Measurements from ENCODE around the gene TCF21.
"Not testable (repeated sequence)": the region's sequence is repeated elsewhere in the genome, so short reads cannot be mapped to it uniquely, and the experiment has no call there.

The TCF21 gene

DNA sequence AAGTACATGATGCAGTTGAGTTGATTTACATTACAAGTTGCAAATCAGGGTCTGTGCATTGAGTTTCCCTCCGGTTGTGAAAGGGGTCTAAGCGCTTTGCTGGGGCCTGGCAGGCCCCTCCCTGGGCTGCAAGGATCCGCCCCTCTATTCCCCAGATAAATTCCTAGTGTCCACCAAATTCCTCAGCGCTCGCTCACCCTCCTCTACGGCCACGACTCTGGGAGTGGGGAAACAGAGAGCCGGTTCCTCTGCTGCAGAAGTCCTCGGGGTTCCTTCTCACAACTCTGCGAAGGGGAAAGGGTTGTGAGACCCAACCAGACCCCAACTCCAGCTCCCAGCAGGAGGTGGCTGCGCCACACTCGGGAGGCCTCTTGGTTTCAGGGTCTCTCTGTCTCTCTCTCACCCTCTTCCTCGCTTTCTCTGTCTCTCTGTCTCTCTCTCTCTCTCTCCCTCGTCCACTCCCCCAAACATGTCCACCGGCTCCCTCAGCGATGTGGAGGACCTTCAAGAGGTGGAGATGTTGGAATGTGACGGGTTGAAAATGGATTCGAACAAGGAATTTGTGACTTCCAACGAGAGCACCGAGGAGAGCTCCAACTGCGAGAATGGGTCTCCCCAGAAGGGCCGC is at the start of gene TCF21:
TSS of gene TCF21 (plus strand) at position 185 of the 628 bp plus-strand sequence. CDS start at position 470, 285 bp downstream.
- Histone ChIP-seq H3K4me1 (ENCODE audit: control insufficient read depth, low read depth, low read length) (peaks cover 26% of the 10 kb centered on the region), H3K36me3 (ENCODE audit: control insufficient read depth, low read depth, low read length) (no peaks in the 10 kb centered on the region), H3K27ac (ENCODE audit: low read length) (no peak within 1 kb of the TSS), H3K9ac (ENCODE audit: low read length) (no peak within 1 kb of the TSS), H3K9me3 (ENCODE audit: control insufficient read depth, low read depth, low read length) (no peaks in the 10 kb centered on the region), H3K4me3 (ENCODE audit: low read length) (peak within 1 kb of the TSS; percentile 64), H3K27me3 (ENCODE audit: control insufficient read depth, insufficient read depth, low read length) (peaks cover 84% of the 10 kb centered on the region)

DNA sequence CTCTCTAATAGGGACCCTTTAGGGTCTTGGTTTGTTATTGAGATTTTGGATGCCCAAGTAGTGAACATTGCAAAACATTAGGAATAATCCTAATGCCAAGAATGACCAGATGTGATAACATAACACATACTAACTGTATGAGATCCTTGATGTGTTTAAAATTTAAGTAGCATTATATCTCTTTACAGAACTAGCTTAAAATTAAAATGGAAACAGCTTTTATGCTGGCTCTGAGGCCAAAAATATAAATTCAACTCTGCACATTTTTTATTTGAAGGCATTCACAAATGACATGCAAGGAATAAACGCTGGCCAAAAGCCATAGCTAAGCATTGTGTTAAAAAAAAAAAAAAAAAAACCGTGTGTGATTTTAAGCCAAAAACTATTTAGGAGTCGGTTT is 47.7 kb upstream of the TCF21 start:
- no peaks in the 10 kb centered on the region for H3K36me3 ChIP-seq (ENCODE audit: control insufficient read depth, low read depth, low read length)
- H3K4me3 ChIP-seq (ENCODE audit: low read length) = no peak overlapping the region
- H3K9ac ChIP-seq (ENCODE audit: low read length) = no peak overlapping the region
- H3K27me3 ChIP-seq (ENCODE audit: control insufficient read depth, insufficient read depth, low read length) = no peaks in the 10 kb centered on the region
- peaks cover 4% of the 10 kb centered on the region for H3K4me1 ChIP-seq (ENCODE audit: control insufficient read depth, low read depth, low read length)
- no peak overlapping the region for H3K27ac ChIP-seq (ENCODE audit: low read length)
- H3K9me3 ChIP-seq (ENCODE audit: control insufficient read depth, low read depth, low read length) = no peaks in the 10 kb centered on the region

DNA sequence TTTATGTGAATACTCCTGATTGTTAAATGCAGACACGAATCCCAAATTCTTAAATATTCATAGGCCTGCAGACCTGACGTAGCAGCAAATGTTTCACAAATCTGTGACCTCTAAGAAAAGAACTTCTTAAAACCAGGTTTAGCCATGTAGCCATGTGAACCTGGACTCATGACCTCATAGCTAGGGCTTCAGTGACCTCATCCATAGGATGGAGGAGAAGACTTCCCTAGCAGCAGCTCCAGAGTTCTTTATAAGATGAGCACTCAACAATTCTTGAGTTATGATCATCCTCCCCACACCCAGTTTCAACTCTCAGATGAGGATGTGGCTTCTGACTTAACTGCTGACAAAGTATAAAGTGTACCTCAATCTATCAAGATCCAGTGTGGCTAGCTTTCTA is 45.8 kb upstream of the TCF21 start:
- Histone ChIP-seq H3K27ac (ENCODE audit: low read length) (no peak overlapping the region), H3K27me3 (ENCODE audit: control insufficient read depth, insufficient read depth, low read length) (no peaks in the 10 kb centered on the region), H3K36me3 (ENCODE audit: control insufficient read depth, low read depth, low read length) (no peaks in the 10 kb centered on the region), H3K4me1 (ENCODE audit: control insufficient read depth, low read depth, low read length) (no peaks in the 10 kb centered on the region), H3K4me3 (ENCODE audit: low read length) (no peak overlapping the region), H3K9ac (ENCODE audit: low read length) (no peak overlapping the region), H3K9me3 (ENCODE audit: control insufficient read depth, low read depth, low read length) (no peaks in the 10 kb centered on the region)

DNA sequence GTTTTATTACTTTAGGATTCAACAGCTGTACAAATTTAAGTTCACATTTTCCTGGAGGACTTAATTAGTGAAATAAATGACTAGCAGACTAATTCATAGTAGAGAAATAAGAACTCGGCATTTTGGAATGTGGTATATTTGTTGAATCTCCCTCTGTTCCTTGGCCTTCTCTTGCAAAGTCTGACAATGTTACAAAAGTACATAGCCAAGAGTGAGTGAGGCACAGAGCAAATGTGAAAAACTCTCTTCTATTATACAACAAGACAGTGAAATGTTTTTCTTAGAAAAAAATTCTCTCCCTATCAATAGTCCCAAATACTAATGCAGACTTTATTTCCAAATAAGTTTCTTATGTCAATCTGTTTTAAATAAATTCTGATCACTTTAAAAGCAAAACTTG is 44.2 kb upstream of the TCF21 start:
- Histone ChIP-seq H3K9me3 (ENCODE audit: control insufficient read depth, low read depth, low read length) (no peaks in the 10 kb centered on the region), H3K4me3 (ENCODE audit: low read length) (no peak overlapping the region), H3K36me3 (ENCODE audit: control insufficient read depth, low read depth, low read length) (no peaks in the 10 kb centered on the region), H3K9ac (ENCODE audit: low read length) (no peak overlapping the region), H3K27me3 (ENCODE audit: control insufficient read depth, insufficient read depth, low read length) (no peaks in the 10 kb centered on the region), H3K27ac (ENCODE audit: low read length) (no peak overlapping the region), H3K4me1 (ENCODE audit: control insufficient read depth, low read depth, low read length) (no peaks in the 10 kb centered on the region)

DNA sequence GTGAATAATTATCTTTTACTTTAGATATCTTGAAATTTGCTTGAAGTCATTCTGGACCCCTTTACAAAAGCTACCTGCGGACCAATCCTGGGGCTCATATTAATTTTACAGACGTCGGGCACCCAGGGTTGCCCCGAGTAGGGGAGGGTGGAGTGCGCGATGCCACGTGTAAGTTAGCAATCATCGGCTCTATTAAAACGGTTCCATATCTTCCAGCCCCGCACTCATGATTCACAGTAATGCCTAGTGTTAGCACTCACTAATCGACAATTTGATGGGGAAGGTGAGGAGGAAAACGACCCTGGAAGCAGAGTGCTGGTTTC is 34.9 kb upstream of the TCF21 start:
- Histone ChIP-seq H3K9ac (ENCODE audit: low read length) (no peak overlapping the region), H3K4me3 (ENCODE audit: low read length) (peak overlapping the region; percentile 51), H3K27me3 (ENCODE audit: control insufficient read depth, insufficient read depth, low read length) (peaks cover 54% of the 10 kb centered on the region), H3K27ac (ENCODE audit: low read length) (no peak overlapping the region), H3K36me3 (ENCODE audit: control insufficient read depth, low read depth, low read length) (no peaks in the 10 kb centered on the region), H3K4me1 (ENCODE audit: control insufficient read depth, low read depth, low read length) (peaks cover 7% of the 10 kb centered on the region), H3K9me3 (ENCODE audit: control insufficient read depth, low read depth, low read length) (no peaks in the 10 kb centered on the region)

DNA sequence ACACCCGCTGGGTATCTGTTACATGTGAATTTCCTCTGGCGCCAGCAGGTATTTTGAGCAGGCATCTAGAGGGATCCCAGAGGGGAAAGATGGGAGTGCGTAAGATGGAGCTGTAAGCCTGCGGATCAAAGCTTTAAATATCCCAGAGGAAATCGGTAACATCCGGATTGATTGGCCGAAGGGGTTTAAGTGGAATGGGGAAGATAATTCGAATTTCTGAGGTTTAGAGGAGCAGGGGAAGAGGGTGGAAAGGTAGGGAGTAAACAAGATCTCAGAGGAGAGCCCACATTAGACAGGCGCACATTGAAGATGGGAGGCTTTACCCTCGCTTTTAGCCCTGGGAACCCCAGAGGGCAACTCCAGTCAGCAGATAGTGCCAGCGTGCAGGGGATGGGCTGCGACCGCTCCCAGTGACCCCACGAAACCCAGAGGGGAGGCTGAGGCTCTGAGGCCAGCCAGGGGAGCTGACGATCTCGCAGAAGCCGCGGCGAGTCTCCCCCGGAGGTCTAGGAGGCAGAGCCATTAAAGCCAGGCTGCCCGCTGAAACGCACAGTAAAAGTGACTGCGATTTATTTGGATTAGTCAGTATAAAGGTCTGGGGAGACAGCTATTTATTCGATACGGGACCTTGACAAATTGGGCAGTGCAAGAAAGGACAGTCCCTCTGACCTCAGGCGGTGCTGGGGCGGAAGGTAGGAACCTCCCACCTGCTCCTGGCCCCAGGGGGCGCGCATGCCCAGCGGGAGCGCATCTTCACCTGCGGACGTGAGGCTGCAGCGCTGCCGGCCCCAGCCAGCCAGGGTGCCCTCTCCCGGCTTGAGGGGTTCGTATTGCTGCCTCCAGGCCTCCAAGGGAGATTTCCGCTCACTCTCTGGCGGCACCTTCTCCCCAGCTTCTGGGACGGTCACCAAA is 34.3 kb upstream of the TCF21 start:
- no peaks in the 10 kb centered on the region for H3K9me3 ChIP-seq (ENCODE audit: control insufficient read depth, low read depth, low read length)
- no peak overlapping the region for H3K27ac ChIP-seq (ENCODE audit: low read length)
- peaks cover 7% of the 10 kb centered on the region for H3K4me1 ChIP-seq (ENCODE audit: control insufficient read depth, low read depth, low read length)
- H3K9ac ChIP-seq (ENCODE audit: low read length) = no peak overlapping the region
- peaks cover 54% of the 10 kb centered on the region for H3K27me3 ChIP-seq (ENCODE audit: control insufficient read depth, insufficient read depth, low read length)
- H3K36me3 ChIP-seq (ENCODE audit: control insufficient read depth, low read depth, low read length) = no peaks in the 10 kb centered on the region
- peak overlapping the region; percentile 51 for H3K4me3 ChIP-seq (ENCODE audit: low read length)

DNA sequence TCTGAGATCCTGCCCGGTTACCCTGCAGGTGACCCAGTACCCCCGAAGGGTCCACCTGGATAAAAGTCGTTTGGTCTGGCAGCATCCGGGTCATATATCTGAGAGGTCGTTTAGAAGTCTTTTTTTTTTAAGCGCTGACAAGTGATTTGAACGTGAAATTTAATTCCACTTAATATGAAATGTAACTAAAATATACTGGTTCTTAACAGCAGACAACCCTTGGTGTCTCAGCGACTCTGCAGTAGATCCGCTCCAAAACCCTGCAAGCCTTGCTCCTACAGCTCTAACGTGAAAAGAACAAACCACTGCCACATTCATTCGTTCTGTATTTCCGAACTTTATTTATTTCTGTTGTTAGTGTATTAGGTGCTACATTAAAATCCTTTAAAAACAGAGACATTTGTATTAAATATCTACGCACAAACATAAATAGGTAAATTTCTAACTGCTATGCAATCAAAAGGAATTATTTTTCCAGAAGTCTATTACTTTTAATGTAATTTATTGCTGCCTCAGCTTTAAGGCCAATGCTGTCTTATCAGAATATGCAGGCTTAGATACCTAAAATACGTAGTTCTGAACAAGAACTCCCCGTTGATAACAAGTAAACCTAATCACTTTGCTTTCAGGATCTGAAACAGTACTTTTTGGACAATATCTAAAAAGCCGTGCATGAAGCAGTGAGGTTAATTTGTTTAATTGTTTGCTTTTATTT is 33.5 kb upstream of the TCF21 start:
- H3K9me3 ChIP-seq (ENCODE audit: control insufficient read depth, low read depth, low read length) = no peaks in the 10 kb centered on the region
- peaks cover 7% of the 10 kb centered on the region for H3K4me1 ChIP-seq (ENCODE audit: control insufficient read depth, low read depth, low read length)
- peak overlapping the region; percentile 51 for H3K4me3 ChIP-seq (ENCODE audit: low read length)
- H3K36me3 ChIP-seq (ENCODE audit: control insufficient read depth, low read depth, low read length) = no peaks in the 10 kb centered on the region
- peaks cover 54% of the 10 kb centered on the region for H3K27me3 ChIP-seq (ENCODE audit: control insufficient read depth, insufficient read depth, low read length)
- H3K27ac ChIP-seq (ENCODE audit: low read length) = no peak overlapping the region
- no peak overlapping the region for H3K9ac ChIP-seq (ENCODE audit: low read length)

DNA sequence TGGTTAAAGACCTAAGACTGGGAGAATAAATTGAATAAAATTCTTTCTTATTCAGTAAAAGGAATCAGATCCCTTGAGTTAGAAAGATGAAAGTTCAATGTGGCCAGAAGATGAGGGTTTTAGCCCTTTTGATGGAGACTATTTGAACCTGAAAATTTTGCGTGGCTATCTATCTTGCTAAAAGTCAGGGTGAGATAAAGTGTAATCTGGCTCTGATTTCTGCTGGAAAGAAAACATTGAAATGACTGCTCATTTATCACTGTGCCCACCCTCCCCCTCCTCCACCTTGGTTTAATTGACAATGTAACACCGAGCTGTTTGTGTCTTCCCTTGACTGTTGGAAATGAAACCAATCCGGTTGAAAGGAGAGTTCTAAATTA is 32.9 kb upstream of the TCF21 start:
- Histone ChIP-seq H3K27me3 (ENCODE audit: control insufficient read depth, insufficient read depth, low read length) (peaks cover 54% of the 10 kb centered on the region), H3K4me3 (ENCODE audit: low read length) (peak overlapping the region; percentile 14), H3K36me3 (ENCODE audit: control insufficient read depth, low read depth, low read length) (no peaks in the 10 kb centered on the region), H3K9ac (ENCODE audit: low read length) (no peak overlapping the region), H3K9me3 (ENCODE audit: control insufficient read depth, low read depth, low read length) (no peaks in the 10 kb centered on the region), H3K4me1 (ENCODE audit: control insufficient read depth, low read depth, low read length) (peaks cover 7% of the 10 kb centered on the region), H3K27ac (ENCODE audit: low read length) (no peak overlapping the region)

DNA sequence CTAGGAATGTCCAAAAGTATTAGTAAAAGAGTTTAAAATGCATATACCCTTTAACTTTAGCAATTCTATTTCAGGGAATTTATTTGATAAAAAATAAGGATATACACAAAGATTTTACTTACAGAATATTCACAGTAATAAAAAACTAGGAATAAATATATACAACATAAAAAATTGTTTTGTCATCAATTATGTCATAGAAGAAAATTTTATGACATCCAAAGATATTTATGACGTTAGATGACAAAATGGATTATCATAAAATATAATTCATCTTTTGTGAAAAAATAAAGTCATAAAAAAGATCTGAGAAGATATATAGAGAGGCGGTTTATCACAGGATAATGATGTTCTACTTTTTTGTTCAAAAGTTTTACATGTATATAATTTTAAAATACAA is 32.0 kb upstream of the TCF21 start:
- Histone ChIP-seq H3K9ac (ENCODE audit: low read length) (no peak overlapping the region), H3K36me3 (ENCODE audit: control insufficient read depth, low read depth, low read length) (no peaks in the 10 kb centered on the region), H3K4me1 (ENCODE audit: control insufficient read depth, low read depth, low read length) (peaks cover 7% of the 10 kb centered on the region), H3K27me3 (ENCODE audit: control insufficient read depth, insufficient read depth, low read length) (peaks cover 54% of the 10 kb centered on the region), H3K27ac (ENCODE audit: low read length) (no peak overlapping the region), H3K9me3 (ENCODE audit: control insufficient read depth, low read depth, low read length) (no peaks in the 10 kb centered on the region), H3K4me3 (ENCODE audit: low read length) (no peak overlapping the region)

DNA sequence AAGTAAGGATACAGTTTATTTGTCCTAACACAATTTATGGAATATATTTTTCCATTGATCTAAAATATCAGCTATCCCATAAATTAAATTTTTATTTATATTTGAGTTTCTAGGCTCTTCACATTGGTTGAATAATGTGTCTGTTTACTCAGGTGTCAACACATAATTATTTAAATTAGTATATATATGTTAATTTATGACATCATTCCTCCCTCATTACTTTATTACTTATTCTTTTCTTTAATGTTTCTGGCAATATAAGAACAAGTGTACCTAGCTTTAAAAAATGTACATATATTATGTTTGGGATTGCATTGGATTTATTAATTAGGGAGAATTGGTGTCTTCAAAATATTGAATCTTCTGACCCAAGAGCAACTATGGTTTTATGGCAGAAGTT is 31.2 kb upstream of the TCF21 start:
- peaks cover 7% of the 10 kb centered on the region for H3K4me1 ChIP-seq (ENCODE audit: control insufficient read depth, low read depth, low read length)
- no peak overlapping the region for H3K4me3 ChIP-seq (ENCODE audit: low read length)
- no peaks in the 10 kb centered on the region for H3K36me3 ChIP-seq (ENCODE audit: control insufficient read depth, low read depth, low read length)
- peaks cover 48% of the 10 kb centered on the region for H3K27me3 ChIP-seq (ENCODE audit: control insufficient read depth, insufficient read depth, low read length)
- H3K9me3 ChIP-seq (ENCODE audit: control insufficient read depth, low read depth, low read length) = no peaks in the 10 kb centered on the region
- no peak overlapping the region for H3K9ac ChIP-seq (ENCODE audit: low read length)
- no peak overlapping the region for H3K27ac ChIP-seq (ENCODE audit: low read length)

DNA sequence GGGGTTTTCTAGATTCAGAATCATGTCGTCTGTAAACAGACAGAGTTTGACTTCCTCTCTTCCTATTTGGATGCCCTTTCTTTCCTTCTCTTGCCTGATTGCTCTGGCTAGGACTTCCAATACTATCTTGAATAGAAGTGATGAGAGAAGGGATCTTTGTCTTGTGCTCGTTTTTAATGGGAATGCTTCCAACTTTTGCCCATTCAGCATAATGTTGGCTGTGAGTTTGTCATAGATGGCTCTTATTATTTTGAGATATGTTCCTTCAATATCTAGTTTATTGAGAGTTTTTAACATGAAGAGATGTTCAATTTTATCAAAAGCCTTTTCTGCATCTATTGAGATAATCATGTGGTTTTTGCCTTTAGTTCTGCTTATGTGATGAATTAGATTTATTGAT is 27.6 kb upstream of the TCF21 start:
- H3K27ac ChIP-seq (ENCODE audit: low read length); H3K9me3 ChIP-seq (ENCODE audit: control insufficient read depth, low read depth, low read length); H3K36me3 ChIP-seq (ENCODE audit: control insufficient read depth, low read depth, low read length); H3K4me1 ChIP-seq (ENCODE audit: control insufficient read depth, low read depth, low read length); H3K4me3 ChIP-seq (ENCODE audit: low read length); H3K9ac ChIP-seq (ENCODE audit: low read length): not testable (repeated sequence)
- H3K27me3 ChIP-seq (ENCODE audit: control insufficient read depth, insufficient read depth, low read length) = peaks cover 12% of the 10 kb centered on the region

Measured in iPS-18a (cell line).